IPS DF 4.7 (cell line): ENCODE data around the gene REPS1.
"Not testable (repeated sequence)": the region's sequence is repeated elsewhere in the genome, so short reads cannot be mapped to it uniquely, and the experiment has no call there.

Source experiments
- DNase-seq: peaks from one replicate; pipeline ENCODE4 v3.0.0-alpha.2; 2013; ENCODE audit warnings: low spot score; ENCODE audit errors: extremely low read depth

Gene REPS1

DNA sequence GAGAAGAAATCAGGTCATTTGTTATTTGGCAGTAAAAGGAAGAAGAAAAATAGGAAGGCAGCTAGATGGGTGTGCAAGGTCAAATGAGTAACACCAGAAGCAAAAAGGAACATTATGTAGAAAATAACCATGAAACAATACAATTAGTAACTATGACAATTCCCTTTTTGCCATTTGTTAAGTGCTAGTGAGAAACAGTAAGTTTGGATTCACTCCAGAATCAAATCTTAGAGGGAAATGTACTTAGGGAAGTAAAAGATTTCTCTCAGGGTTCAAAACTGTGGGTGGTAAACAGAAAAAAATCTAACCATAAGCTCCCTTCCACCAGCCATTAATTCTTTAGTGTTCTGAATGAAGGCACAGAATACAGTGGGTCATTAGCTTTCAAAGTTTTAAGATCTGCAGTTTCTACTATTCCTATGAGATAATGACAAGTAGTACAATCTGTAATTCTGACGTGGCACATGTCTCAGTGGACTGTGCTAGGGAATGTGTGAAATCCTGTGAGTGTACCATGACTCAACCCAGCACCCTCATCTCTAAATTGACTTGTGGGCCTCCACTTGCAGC is 17.1 kb downstream of the REPS1 start:
- DNase-seq: no peak

DNA sequence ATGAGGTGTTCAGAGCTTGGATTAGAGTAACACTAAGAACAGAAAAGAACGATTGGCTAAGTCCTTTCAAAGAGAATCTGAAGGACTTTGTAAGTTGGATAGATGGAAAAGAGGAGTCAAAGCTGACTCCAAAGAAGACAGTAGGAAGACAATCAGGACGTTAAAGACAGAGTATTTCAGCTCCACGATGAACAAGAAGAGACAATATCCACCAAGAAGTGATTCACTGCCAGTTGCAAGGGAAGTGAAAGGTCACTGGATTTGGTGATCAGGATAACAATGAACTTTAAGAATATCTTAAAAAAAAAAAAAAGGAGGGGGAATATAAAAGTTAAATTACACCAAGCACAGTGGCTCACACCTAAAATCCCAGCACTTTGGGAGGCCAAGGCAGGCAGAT is 17.9 kb downstream of the REPS1 start:
- no peak for DNase-seq

DNA sequence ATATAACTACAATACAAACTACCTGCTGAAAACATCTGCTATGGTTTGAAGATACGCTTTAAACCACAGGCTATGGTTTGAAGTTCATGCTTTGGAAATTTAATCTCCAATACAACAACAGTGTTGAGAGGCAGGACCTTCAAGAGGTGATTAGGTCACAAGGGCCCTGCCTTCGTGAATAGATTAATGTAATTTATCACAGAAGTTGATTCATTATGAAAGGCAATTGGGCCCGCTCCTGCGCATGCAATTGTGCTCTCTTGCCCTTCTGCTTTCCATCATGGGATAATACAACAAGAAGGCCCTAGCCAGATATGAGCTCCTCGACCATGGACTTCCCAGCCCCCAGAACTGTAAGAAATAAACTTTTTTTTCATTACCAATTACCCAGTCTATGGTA is 21.2 kb downstream of the REPS1 start:
- no peak for DNase-seq

DNA sequence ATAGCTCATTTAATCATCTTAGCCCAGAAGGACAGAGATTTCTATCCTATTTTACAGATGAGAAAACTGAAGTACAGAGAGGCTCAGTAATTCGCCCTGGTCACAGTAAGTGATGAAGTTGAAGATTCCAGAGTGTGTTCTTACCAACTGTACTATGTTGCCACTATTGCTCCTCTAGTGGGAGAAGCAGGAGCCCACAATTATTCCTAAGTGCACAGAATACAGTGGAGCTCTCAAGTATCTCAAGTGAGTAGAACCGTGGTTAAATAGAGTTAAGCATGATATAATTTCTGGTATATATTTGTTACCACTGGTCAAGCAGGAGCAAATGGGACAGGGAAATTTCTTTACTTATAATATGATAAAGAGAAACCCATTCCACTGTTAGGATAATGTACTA is 22.1 kb downstream of the REPS1 start:
- no peak for DNase-seq

DNA sequence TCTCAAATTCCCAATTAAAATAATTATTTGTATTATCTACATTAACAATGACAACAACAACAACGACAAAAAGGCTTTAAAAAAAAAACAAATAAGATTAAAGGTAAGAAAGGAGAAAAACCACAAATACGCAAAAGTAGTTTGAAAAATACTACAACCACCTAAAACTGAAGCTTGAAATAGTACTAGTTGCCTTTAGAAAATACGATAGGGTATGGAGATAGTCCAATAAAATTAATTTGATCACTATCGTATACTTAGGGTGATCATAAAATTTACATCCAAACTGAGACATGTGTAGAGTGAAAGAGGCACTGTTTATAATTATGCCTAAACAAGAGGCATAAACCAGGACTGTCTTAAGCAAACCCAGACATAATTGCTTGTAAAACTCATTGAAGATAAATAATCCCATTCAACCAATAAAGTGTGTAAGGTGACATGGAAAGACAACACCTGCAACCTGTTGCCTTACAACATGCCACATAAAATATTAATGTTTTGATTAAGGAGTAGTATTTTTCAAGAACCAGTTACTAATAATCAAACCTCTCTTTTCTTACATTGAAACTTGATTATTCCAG is 22.7 kb downstream of the REPS1 start:
- no peak for DNase-seq

DNA sequence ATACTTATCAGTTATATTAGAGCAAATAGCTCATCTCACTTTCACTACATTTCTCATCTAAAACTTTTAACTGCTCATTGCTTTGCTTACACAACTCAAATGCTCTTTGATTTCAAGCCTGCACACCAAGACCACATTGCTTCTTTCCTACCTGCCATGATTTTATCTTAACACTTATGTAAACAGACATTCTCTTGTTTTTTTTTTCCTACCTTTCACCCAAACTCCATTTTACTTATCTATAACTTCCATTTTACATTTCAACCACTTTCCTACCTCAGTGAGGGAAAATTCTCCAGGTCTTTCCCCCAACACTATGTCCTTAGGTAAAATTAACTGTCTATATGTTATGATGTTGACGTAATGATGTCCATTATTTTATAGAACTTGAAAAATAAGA is 24.0 kb downstream of the REPS1 start:
- DNase-seq: no peak

DNA sequence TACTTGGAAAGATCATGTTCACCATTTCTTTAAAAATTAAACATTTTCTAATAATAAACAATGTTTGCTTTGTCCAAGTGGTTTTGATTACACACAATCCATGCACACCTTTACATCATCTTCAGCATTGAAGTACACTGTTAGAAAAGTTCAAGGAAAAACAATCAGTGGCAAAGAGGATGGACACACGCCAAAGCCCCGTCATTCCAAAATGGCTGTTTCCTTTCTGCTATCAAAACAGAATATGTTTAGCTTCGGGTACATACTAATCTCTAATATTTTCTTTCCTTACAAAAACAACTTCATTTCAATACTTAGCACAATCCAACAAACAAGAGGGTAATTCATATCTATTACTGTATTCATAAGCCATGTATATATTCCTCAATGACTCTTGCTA is 24.5 kb downstream of the REPS1 start:
- no peak for DNase-seq

DNA sequence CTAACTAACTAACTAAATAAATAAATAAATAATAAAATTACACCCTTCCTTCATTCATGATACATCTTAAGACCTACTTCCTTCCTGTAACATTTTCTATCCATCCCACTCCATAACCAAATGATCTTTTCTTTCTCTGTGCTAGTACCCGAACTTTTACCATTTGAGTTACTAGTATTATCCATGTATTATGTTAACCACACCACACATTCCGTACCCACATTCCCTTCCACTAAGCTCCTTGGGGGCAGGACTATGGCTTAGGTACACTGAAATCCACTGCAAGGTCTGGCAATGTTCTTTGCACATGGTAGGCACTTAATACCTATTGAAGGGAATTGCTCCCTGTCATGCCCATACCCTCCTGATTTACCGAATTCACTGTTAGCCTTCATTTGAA is 24.9 kb downstream of the REPS1 start:
- DNase-seq: no peak

DNA sequence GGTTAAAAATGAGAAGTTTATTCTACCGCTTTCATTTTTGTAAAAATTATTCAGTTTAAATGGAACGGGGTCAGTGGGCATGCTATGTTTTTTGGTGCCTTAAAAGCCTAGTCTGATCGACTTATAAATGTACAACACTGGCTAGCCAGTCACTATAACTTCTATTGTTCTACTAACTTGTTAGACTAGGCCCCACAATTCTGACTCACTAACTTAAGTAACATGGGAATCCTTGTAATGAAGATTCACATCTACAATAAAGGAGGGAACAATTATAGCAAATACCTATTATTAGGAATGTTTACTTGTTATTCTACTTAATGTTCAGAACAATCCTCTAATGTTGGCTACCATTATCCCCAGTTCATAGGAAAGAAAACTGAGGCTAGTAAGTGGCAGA is 28.5 kb downstream of the REPS1 start:
- no peak for DNase-seq

DNA sequence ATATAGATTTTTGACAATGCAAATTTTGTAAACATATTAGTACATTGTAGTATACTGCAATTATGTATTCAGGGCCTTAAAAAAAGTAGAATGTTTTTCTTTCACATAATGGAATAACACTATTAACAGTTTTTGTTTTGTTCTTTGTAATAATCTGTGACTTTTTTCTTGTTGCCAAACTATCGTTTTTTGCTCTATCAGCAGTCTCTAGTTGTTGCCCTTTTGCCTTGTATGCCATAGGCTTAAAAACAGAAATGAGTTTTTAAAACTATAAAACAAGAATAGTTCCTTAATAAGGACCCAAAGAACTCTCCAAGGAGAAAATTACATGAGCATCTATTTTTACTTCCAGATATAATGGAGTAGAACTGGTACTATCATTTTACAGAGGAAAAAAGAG is 29.5 kb downstream of the REPS1 start:
- DNase-seq: no peak

DNA sequence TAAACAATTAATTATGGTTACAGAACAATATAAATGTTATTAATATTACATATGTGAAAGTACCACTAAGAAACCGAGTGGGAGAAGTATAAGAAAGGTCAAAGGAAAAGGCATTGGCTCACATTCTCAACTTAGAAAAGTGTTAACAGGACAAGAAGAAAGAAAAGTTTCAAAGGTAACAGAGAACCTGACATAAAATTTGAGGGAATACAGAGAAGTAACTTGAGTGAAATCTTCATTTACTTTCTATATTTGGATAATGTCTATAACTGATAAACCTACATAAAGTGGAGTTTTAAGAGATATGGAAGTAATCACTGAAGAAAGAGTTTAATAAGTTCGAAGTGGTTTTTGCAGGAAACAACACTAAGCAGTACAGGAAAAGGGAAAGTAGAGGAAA is 30.1 kb downstream of the REPS1 start:
- no peak for DNase-seq

DNA sequence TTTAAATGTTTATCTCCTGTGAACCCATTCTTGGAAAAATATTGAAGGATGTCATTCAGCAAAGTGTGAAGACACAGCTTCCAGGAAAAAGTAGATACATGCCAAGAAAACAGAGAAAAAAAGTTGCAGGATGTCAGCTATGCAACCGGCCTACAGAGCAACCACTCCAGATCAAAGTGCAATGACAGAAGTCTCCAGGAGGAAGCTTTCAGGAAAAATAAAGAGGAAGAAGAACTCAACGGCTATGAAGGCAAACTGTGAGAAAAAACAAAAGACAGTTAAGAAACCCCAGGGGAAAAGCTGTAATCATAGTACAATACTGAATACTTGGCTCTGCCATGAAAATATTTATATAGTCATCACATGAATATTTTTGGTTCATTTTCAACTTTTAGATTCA is 30.6 kb downstream of the REPS1 start:
- no peak for DNase-seq

DNA sequence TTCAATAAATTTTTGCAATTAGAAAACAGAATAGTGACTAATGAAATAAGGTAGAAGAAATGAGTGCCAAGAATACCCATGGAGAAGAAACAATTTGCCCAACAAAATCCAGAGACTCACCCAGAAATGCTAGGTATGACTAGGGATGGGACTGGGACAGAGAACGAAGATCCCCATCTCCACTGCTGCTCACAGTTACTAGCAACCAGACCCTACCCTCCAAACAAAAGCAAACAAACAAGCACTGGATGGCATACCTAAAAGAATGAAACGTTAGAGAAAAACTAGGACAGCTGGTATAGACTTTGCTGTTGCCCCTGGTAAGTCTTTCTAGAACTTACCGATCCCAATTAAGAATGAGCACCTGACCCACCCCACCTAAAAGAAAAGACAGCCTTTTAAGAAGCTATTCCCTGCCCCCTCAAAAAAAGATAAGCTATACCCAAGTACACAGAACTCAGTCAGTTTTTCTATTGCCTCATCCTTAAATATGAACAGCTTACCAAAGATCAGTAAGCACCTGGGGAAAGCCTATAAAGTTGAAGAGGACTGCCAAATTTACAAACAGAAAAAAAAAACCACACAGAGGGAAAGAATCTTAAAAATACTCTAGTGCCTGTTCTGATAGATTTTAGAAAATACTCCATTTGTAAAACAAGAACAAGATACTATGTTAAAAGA is 31.7 kb downstream of the REPS1 start:
- no peak for DNase-seq

DNA sequence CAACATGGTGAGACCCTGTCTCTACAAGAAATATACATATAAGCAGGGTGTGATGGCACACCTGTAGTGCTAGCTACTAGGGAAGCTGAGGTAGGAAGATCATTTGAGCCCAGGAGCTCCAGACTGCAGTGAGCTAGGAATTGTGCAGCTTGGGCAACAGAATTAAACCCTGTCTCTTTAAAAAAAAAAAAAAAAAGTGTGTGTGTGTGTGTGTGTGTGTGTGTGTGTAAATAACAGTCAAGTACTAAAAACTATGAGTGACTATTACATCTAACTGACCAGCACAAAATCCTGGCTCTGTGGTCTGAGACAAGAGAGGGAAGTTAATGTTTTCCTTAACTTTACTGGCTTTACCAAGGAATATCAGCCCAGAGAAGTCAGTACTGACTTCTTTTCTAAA is 32.8 kb downstream of the REPS1 start:
- no peak for DNase-seq

DNA sequence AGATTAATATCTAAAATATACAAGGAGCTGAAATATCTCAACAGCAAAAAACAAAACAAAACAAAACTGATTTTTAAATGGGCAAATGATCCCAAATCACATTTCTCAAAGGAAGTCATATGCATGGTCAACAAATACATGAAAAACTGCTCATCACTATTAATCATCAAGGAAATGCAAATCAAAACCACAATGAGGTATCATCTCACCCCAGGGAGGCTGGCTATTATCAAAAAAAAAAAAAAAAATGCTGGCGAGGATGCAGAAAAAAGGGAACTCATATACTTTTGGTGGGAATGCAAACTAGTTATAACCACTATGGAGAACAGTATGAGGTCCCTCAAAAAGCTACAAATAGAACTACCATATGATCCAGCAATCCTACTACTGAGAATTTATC is 34.6 kb downstream of the REPS1 start:
- no peak for DNase-seq

DNA sequence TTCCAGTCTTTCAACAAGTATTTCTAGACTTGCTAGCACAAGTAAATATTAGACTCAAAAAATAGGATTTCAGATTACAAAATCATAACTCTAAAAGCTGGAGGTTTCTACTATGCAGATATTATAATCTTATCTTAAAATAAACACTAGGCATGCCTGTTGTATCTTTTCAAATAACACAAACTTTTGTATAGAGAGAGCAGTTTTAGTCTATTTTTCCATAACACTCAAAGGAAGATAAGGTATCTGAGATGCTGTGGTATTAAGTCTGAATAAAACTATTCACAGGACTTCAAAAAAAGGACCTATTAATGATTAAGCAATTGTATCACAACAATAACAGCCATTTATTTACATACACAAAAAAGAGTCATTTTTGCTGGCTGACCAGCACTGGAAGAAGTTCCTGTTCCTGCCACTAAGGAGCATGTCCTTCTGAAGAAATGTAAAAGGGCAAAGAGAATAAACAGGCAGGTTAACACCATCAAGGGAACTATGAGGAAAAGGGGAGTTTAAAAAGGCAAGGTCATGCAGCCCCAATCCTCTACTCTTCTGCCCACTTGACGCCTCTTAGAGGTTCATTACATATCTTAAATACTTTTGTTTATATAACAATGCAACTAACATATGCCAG is 39.4 kb downstream of the REPS1 start:
- no peak for DNase-seq

DNA sequence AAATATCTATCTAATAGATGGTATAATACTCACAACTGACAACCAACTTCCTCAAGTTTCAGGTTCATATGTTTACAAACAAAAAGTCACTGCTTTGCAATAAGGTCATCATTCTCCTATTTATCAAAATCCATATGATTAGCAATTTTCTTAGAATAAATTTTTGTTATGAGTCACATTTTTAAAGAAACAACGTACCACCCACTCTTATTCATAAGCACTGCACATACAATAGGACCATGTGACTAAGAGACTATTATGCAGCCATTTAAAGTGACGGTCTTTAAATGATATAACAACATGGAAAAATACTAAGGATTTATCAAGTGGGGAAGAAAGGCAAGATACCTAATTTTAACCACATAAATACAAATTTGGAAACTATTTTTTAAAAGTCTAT is 40.0 kb downstream of the REPS1 start:
- no peak for DNase-seq

DNA sequence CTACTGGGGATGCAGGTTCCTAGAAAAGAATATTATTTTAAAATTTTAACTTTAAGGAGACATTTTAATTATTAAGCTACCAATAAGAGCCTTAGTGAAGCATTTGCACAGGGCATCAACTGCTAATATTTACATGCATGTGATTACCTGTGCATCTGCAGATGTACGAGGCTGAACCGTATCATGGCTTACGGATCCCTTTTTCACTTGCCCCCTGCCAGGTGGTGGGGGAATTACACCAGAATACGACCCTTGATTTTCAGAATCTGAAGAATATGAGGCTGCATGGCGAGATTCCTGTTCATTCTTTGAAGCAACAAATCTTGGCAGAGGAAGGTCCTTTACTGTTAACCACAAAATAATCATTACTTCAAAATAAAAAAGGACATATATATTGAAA is 42.7 kb downstream of the REPS1 start:
- no peak for DNase-seq

DNA sequence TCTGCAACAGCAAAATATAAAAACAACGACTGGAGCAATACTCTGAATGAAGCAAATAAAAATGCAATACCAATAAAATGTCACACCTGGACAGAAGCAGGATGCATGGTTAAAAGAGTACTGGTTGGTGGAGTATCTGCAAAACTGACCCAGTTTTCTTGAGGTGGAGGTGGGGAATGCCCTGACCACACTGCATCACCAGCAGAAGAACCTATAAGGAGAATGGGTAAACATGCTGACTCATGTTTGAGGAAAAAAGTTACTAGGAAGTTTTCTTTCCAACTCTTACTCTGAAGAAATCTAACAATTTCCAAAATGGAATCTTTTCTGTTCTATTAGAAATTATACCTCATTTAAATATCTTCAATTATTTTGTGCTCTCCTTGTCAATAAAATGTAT is 43.6 kb downstream of the REPS1 start:
- DNase-seq: no peak

DNA sequence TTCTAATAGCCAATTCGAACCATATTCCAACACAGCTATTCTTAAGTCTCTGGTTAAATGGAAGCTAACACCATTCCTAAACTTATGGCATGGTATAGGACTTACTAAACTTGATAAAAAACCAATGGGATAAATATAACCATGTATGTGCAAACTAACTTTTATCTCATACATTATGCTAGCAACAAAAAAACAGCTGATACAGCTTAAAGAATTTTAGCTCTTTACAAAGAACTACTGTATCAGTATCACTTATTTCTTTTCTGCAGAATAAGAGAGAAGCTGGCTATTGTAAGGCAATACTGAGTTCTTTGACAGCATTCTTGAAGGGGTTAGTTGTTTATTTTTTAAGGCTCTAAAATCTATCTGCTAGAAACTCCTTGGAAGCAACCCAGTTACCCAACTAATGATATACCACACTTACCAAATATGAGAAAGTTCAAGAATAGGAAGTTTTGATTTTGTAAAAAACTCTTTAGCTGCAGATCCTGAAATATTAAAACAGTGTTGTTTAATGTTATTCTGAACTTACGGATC is 44.9 kb downstream of the REPS1 start:
- DNase-seq: no peak

DNA sequence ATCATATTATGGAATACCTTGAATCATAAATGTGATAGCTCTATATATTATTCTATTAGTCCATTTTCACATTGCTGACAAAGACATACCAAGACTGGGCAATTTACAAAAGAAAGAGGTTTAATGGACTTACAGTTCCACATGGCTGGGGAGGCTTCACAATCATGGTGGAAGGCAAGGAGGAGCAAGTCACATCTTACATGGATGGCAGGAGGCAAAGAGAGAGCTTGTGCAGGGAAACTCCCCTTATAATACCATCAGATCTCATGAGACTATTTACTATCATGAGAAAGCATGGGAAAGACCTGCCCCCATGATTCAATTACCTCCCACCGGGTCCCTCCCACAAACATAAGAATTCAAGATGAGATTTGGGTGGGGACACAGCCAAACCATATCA is 51.2 kb downstream of the REPS1 start:
- DNase-seq: not testable (repeated sequence)

DNA sequence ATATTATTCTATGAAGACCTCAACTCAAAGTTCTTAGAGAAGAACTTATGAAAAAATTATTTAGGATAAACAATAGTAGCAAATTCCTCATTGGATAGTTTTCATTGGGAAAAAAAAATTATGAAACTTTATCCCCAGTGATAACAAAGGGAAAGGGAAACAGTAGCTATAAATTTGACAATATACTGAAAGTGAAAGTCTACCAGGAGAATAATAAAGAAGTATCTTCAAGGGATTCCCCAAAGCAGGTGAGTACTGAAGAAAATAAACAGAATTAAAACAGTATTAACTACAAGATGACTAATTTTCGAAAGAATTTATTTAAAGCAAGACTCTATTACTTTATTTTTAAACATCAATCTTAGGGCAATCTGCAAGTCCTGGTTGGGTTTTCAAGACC is 56.4 kb downstream of the REPS1 start:
- DNase-seq: no peak

DNA sequence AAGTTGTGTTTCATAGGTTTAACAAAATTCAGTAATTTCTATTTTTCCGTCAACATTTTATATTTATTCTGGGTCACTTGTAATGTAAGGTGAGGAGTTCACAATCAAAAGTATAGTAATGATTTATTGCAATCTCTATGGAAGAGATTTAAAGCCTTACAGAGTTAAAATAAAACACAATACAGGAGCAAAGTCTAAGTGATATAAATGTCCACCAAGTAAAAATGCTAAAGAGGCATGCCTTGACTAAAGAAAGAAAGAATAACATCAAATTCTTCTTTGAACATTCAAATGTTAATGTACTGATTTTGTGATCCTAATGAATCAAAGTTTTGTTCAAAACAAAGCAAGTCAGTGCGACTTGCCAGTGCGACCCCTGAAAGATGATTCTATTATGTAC is 61.5 kb downstream of the REPS1 start:
- DNase-seq: no peak
